Hematopoietic multipotent progenitor cell treated with erythropoietin and hydrocortisone succinate and interleukin-3 and kit ligand, for 17 days (in vitro differentiated cells): ENCODE results near the gene HNRNPA0.

Experiments used
- DNase-seq: peaks from one replicate; pipeline ENCODE4 v3.0.0-alpha.2; 2015; ENCODE audit warnings: low spot score

HNRNPA0 gene

DNA sequence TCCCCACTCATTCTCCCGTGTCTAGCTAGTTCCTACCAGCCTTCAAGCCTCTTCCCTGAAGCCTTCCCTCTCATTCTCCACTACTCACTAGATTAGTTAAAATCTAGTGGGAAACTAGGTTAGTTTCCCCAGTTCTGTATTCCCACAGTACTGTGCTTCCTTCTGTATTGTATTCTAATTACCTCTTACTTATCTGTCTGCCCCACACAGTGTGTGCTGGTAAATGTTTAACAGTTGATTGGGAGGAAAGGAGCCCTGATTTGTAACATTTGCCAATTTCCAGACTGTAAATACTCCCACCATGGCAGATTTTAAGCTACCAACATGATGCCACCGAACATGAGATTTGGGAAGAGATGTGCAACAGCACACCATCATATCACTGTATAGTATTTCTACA lies 26.5 kb downstream of the HNRNPA0 start:
- DNase-seq: no peak

DNA sequence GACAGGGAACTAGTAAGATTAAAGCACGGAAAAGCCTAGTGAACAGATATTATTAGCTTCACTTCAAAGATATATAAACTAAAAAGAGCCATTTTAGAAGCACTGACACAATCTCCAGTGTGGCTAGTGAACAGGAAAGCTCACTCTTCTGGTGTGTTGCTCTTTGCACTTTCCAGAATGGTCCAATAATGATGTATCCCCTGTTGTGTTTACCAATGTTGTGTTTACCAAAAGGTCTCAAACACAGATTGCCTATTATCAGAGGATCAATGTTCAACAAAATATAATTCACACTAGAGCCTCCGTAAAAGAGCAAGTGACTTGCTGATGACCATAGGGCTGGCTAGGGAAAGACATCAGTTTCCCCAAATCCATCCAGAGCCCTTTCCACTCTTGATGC lies 29.9 kb downstream of the HNRNPA0 start:
- no peak for DNase-seq

DNA sequence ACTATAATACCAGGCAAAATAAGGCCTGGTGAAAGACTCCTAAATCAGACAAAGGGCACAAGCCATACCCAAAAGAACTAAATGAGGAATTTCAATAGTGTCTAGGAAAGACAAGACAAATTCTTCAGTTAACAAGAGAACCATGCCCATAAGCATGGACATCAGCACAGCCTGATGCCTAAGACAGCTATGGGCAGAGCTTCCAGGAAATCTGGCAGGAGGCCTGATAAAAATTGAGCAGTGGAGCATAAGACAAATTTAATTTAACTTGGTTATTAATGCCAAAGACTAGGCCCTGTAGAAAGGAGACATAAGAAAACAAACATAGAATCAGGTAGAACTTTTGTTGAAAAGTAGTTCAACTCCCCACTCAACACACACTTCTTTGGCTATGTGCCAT lies 35.6 kb downstream of the HNRNPA0 start:
- no peak for DNase-seq

- DNase-seq: no peak
Measured at GRCh38 chr5:137716337-137716736, 37.8 kb downstream of the HNRNPA0 start.

DNA sequence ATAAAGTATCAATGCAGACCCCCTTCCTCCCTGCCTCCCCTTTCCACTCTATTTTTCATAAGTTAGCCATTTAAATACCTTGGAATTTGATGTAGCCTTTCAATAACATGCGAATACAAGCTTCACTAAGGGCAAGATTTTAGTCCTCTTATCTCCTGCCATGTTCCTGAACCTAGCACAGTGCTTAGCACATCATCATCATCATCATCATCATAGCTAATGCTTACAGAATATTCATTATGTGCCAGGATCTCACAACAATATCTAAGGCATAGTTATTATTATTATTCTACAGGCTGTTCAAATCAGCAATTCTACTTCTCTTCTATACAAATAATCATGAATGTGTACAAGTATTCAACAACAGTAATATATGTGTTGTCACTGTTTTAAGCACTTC lies 38.7 kb downstream of the HNRNPA0 start:
- DNase-seq: no peak

- no peak for DNase-seq
Measured at GRCh38 chr5:137714946-137715345, 39.2 kb downstream of the HNRNPA0 start.

- no peak for DNase-seq
Measured at GRCh38 chr5:137714494-137714893, 39.7 kb downstream of the HNRNPA0 start.

- no peak for DNase-seq
Measured at GRCh38 chr5:137712139-137712667, 42.0 kb downstream of the HNRNPA0 start.

GRCh38 chr5:137710086-137710485 lies 44.1 kb downstream of the HNRNPA0 start:
- DNase-seq: no peak

DNA sequence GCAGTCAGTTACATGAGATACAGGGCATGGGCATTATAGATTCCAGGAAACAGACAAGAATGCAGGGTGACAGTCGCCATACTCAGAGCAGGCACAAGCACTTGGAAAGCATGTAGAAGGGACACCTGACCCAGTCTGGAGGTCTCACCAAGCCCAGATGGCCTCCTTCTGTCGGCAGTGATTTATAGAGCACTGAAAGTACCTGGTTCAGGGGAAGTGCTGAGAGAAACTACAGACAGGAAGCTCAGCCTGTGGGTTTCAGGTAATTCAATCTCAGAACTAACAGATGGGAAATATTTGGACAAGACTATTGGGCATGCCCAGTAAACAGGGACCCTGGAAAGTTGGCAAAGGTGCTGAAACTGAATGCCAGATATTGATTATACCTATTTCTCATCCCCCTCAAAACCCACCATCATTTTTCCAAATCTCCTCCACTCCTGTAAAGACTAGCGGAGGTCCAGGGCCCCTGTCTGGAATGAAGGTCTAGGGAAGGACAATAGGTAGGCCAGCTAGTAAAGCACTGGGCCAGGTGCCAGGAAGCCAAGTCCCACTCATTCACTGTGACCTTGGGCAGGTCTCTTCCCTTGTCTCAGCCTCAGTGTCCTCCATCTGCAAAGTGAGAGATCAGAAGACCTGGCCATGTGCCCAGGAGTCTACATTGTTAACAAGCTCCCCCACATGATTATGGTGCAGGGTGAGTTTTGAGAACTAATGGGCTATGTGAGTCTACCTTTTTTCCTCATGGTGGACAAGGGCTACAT lies 45.2 kb downstream of the HNRNPA0 start:
- no peak for DNase-seq

DNA sequence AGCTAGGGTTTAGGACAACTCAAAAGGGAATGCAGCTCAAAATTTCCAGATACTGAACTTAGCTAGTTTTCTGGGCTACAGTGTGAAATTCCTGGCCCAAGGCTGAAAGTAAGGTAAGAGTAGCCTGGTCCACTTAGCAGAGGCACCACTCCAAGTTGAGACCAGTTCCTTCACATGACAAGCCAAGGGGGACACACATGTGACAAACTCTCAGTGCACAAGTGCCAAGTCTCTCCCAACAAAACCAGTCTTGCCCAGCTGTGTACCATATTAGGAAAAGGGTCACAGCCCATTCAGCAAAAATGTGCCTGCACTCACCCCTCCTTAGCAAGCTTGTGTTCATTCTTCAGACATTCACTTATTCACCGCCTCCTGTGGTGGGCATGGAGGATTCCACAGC lies 46.1 kb downstream of the HNRNPA0 start:
- no peak for DNase-seq

DNA sequence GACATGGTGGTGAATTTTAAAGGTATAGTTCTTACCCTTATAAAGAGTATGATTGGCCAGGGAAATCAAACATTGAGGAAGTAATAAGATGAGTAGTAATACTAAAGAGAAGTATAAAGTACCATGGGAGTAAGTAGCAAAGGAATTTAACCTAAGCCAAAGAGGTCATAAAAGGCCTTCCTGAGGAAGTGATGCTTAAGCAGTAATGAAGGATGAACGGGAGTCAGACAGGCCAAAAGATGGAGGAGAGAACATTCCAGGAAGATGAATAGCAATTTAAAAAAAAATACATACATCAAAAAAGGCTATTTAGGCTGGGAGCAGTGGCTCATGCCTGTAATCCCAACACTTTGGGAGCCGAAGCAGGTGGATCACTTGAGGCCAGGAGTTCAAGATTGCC lies 47.3 kb downstream of the HNRNPA0 start:
- DNase-seq: no peak

DNA sequence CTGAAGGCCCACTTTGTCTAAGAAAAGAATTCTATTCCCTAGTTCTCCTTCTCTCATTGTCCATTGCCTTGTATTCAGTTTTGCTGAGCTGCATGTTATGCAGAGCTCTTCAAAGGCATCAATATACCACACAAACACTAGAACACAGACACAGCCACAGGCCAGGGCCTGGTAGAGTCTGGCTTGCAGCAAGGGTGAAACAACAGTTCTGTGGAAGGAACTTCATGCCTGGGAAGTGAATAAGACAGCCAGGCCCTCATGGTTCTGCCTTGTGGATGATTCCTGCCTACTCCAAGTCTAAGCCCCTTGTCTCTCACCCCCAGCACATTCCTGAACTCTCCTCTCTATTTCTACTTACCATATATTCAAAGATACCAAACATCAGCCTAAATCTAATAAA lies 49.1 kb downstream of the HNRNPA0 start:
- no peak for DNase-seq

DNA sequence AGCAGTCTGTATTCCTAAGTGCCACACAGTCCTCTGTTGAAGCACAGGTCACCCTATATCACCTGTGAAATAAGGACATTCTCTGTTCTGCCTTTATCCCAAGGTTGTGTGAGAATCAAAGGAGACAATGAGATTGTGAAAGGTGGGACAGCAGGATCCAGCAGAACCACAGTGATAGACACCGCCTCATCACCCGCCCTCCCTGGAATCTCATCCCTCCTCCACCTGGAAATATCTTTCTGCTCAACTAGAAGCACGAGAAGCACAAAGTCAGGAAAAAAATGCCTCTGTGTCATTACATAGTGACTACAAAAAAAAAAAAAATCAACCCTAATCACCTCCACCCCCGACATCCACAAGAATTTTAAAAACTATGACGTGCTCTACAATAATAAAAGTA lies 50.6 kb downstream of the HNRNPA0 start:
- no peak for DNase-seq

DNA sequence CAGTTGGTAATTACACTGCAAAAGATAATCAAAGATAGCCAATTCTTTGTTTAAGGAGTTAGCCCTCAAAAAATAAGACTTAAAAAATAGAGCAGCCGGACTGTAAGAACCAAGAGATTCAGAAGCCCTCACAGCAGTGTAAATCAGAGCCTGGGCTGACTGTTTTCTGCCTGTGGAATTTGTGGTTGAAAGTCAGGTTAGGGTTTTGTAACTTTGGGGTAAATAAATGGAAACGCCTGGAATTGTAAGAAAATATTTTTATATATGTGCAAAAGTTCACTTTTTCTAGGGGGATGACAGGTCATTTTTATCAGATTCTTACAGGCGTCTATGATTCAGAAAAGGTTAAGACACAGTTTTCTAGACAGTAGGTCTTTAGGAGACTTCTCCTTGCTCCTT lies 53.9 kb downstream of the HNRNPA0 start:
- DNase-seq: no peak

DNA sequence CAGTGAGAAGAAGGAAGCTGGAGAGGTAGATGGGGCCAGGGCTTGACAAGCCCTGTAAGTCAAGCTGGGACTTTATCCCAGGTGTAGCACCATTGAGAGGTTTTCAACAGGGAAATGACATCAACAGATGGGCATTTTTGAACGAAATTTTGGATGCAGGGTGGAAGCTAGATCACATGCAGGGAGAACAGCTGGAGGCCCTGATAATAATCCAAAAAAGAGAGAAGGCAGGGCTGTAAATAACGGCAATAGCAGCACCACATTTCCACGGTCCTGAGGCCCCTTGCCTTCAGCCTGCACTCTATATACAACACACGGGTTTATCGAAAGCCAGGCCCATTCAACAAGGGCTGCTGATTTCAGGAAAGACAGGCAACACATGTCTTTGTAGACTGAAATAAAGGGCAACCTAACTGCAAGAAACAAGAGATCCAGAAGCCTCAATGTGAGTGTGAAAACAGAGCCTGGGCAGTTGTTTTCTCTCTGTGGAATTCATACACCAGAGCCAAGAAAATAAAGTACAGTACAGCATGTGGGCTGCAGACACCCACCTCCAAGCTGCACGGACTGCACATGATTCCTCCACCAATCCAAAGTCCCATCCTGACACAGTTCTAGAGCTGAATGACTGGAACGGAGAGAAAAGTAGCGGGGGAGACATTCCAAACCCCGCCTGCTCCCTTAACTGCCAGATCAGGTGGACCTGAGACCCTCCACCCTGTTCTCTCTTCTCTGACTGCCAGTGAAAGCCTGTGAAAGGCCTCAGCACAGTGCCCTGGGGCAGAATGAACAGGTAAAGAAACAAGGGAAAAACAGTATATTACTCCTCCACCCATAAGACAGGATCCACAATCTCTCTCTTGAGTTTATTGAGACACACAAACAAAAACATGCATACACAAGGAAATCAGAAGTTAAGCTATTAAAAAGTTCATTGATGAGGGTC lies 54.6 kb downstream of the HNRNPA0 start:
- no peak for DNase-seq

DNA sequence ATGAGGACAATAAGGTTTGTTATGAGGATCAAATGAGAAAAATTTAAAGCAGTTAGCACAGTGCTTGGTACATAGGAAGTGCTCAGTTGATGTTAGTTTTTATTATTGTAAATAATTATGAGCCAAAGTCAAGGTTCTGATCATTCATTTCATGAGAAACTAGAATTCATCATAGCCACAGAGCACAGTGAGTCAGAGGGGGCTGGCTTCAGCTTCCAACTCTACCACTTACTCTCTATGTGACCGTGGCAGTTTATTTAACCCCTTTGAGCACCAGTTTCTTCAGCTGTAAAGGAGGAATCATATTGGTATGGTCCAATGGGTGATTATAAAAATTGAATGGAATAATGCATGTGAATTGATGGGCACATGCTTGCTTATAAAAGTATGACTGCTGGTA lies 57.7 kb downstream of the HNRNPA0 start:
- DNase-seq: no peak

- DNase-seq: no peak
Measured at GRCh38 chr5:137695651-137696428, 58.3 kb downstream of the HNRNPA0 start.
